ENCODE measurements around the gene PF4V1.

PF4V1 gene

GRCh38 chr4:73832651-73833237, 20.4 kb upstream of the PF4V1 start:
- TF ChIP-seq CTCF (IDR thresholded peaks at IDR 0.05; ENCODE audit: control extremely low read depth, extremely low read depth, low read depth, missing control alignments): no peak
- CTCF ChIA-PET: interaction anchor here (1.4 to 2.2 kb wide), 2 partner anchors 10 to 17 kb away, joined by 3 to 6 read pairs; no protein-coding TSS in a partner anchor
- POLR2A ChIA-PET: no interaction called here
- no peak for DNase-seq (ENCODE audit: extremely low spot score)

GRCh38 chr4:73836373-73837279, 16.5 kb upstream of the PF4V1 start, which contains the start of gene CXCL6:
TSS of gene CXCL6 (plus strand) at chr4:73836678. CDS start at chr4:73836751, 73 bp downstream.
- CTCF ChIA-PET: interaction anchor here (1.0 kb wide), 1 partner anchor 13 kb away, joined by 3 read pairs; no protein-coding TSS in a partner anchor
- no peak for TF ChIP-seq CTCF (IDR thresholded peaks at IDR 0.05; ENCODE audit: control extremely low read depth, extremely low read depth, low read depth, missing control alignments)
- DNase-seq (ENCODE audit: extremely low spot score): no peak
- POLR2A ChIA-PET: no interaction called here

- POLR2A ChIA-PET: no interaction called here
- TF ChIP-seq CTCF (IDR thresholded peaks at IDR 0.05; ENCODE audit: control extremely low read depth, extremely low read depth, low read depth, missing control alignments): no peak
- DNase-seq (ENCODE audit: extremely low spot score): no peak
- CTCF ChIA-PET: no interaction called here
Measured at GRCh38 chr4:73839071-73839470, 14.0 kb upstream of the PF4V1 start.

GRCh38 chr4:73839715-73840114, 13.4 kb upstream of the PF4V1 start:
- POLR2A ChIA-PET: no interaction called here

GRCh38 chr4:73841243-73841925, 11.7 kb upstream of the PF4V1 start:
- no peak for TF ChIP-seq CTCF (IDR thresholded peaks at IDR 0.05; ENCODE audit: control extremely low read depth, extremely low read depth, low read depth, missing control alignments)
- ChIA-PET POLR2A (no interaction called here), CTCF (interaction anchor here (1.1 kb wide), 1 partner anchor 11 kb away, joined by 3 read pairs; no protein-coding TSS in a partner anchor)
- DNase-seq (ENCODE audit: extremely low spot score): no peak

More at GRCh38 chr4:73839715-73840114, 13.4 kb upstream of the PF4V1 start:
- DNase-seq (ENCODE audit: extremely low spot score): no peak
- no peak for TF ChIP-seq CTCF (IDR thresholded peaks at IDR 0.05; ENCODE audit: control extremely low read depth, extremely low read depth, low read depth, missing control alignments)
- CTCF ChIA-PET: interaction anchor here (0.9 kb wide), 1 partner anchor 199 kb away, joined by 3 read pairs; the partner anchor contains the start of gene CXCL3

- TF ChIP-seq CTCF (IDR thresholded peaks at IDR 0.05; ENCODE audit: control extremely low read depth, extremely low read depth, low read depth, missing control alignments): no peak
- CTCF ChIA-PET: interaction anchor here (1.4 to 2.6 kb wide), 2 partner anchors 9 to 17 kb away, joined by 5 to 6 read pairs; no protein-coding TSS in a partner anchor
- DNase-seq (ENCODE audit: extremely low spot score): no peak
- POLR2A ChIA-PET: no interaction called here
Measured at GRCh38 chr4:73842696-73843095, 10.4 kb upstream of the PF4V1 start.

Measured in GM10248 (cell line).